Liver (tissue), 9 donors: ENCODE measurements around the gene RAMP2. TPM values are rescaled to one million over a fixed set of nuclear protein-coding genes. Genes with fewer than 3 reads are reported as not detected.
A peak's percentile ranks its signal among the peaks of the same experiment; 100 is the strongest.

Experiments used
- DNase-seq: peaks from one replicate; pipeline ENCODE4 v3.0.0-alpha.2; 2017; ENCODE audit warnings: low spot score
- H3K27ac ChIP-seq, 2 donors: one replicate each; pipeline ENCODE4 v1.7.0; 2013; ENCODE audit warnings: inconsistent platforms in 2 of 2, low read length in 2 of 2, control low read depth in 1 of 2, low read depth in 1 of 2, mild to moderate bottlenecking in 1 of 2
- H3K27me3 ChIP-seq, 4 donors: one replicate each; pipeline versions ENCODE4 v1.6.1 to v1.7.0; 2013; ENCODE audit warnings: low read length in 3 of 4, inconsistent platforms in 1 of 4, mild to moderate bottlenecking in 1 of 4, moderate library complexity in 1 of 4; ENCODE audit not compliant: control insufficient read depth in 4 of 4, insufficient read depth in 4 of 4
- H3K36me3 ChIP-seq, 4 donors: one replicate each; pipeline versions ENCODE4 v1.6.1 to v1.7.0; 2013; ENCODE audit warnings: low read length in 3 of 4, mild to moderate bottlenecking in 3 of 4, low read depth in 1 of 4, moderate library complexity in 1 of 4; ENCODE audit not compliant: control insufficient read depth in 4 of 4, insufficient read depth in 3 of 4
- H3K4me1 ChIP-seq, 4 donors: one replicate each; pipeline versions ENCODE4 v1.6.1 to v1.7.0; 2013; ENCODE audit warnings: low read length in 3 of 4, mild to moderate bottlenecking in 3 of 4, moderate library complexity in 1 of 4; ENCODE audit not compliant: control insufficient read depth in 4 of 4, insufficient read depth in 4 of 4
- H3K4me3 ChIP-seq, 3 donors: one replicate each; pipeline versions ENCODE4 v1.6.1 to v1.7.0; 2013; ENCODE audit warnings: low read length in 3 of 3, control low read depth in 1 of 3, low read depth in 1 of 3, mild to moderate bottlenecking in 1 of 3
- H3K9ac ChIP-seq, 2 donors: one replicate each; pipeline ENCODE4 v1.7.0; 2013; ENCODE audit warnings: low read length in 2 of 2, mild to moderate bottlenecking in 2 of 2, moderate library complexity in 2 of 2, control low read depth in 1 of 2, low read depth in 1 of 2
- H3K9me3 ChIP-seq, 4 donors: one replicate each; pipeline versions ENCODE4 v1.6.1 to v1.7.0; 2013; ENCODE audit warnings: low read length in 3 of 4; ENCODE audit not compliant: control insufficient read depth in 4 of 4
- CTCF ChIP-seq: fragments of 150-350 bp; IDR thresholded peaks from 2 replicates; pipeline ENCODE4 v1.5.1; 2017; ENCODE audit warnings: improper control_type of control experiment, low read depth, low read length; ENCODE audit not compliant: missing input control
- FOXA1 ChIP-seq: IDR thresholded peaks from 2 replicates; pipeline ENCODE4 v1.6.1; 2016; ENCODE audit warnings: antibody characterized with exemption
- GABPA ChIP-seq, 2 donors: IDR thresholded peaks in 1 of 2; conservative IDR thresholded peaks in 1 of 2; 2 replicates each; pipeline ENCODE4 v1.6.1; 2016; ENCODE audit warnings: antibody characterized with exemption in 2 of 2, mild to moderate bottlenecking in 1 of 2, moderate library complexity in 1 of 2
- HNF4A ChIP-seq, 2 donors: conservative IDR thresholded peaks; 2 replicates each; pipeline ENCODE4 v1.6.1; 2016; ENCODE audit warnings: antibody characterized with exemption in 2 of 2, mild to moderate bottlenecking in 2 of 2
- HNF4G ChIP-seq: IDR thresholded peaks from 2 replicates; pipeline ENCODE4 v1.6.1; 2016; ENCODE audit warnings: antibody characterized with exemption
- RAD21 ChIP-seq, 2 donors: IDR thresholded peaks; 2 replicates each; pipeline ENCODE4 v1.6.1; 2016; ENCODE audit warnings: antibody characterized with exemption in 2 of 2, mild to moderate bottlenecking in 2 of 2
- REST ChIP-seq: IDR thresholded peaks from 2 replicates; pipeline ENCODE4 v1.6.1; 2016; ENCODE audit warnings: antibody characterized with exemption, mild to moderate bottlenecking
- RXRA ChIP-seq, 2 donors: IDR thresholded peaks; 2 replicates each; pipeline ENCODE4 v1.6.1; 2017 to 2018; ENCODE audit warnings: antibody characterized with exemption in 2 of 2, mild to moderate bottlenecking in 1 of 2
- SP1 ChIP-seq: IDR thresholded peaks from 2 replicates; pipeline ENCODE4 v1.6.1; 2018; ENCODE audit warnings: antibody characterized with exemption, mild to moderate bottlenecking
- YY1 ChIP-seq: IDR thresholded peaks from 2 replicates; pipeline ENCODE4 v1.6.1; 2016; ENCODE audit warnings: antibody characterized with exemption, mild to moderate bottlenecking
- WGBS: extraction: QIAGEN DNeasy Blood & Tissue Kit; methylation state at CpG from one replicate; pipeline ENCODE4 v1.1.7; 2013; 5-methylcytosine and 5-hydroxymethylcytosine counted together
- polyA plus RNA-seq, 2 donors: library from polyadenylated mRNA; stranded (reverse) in 1 of 2; unstranded in 1 of 2; fragments of 200-250 nt in 1 of 2; fragments of >200 nt in 1 of 2; fragmentation: Nextera tagmentation in 1 of 2; extraction: Ambion mirVana in 1 of 2; gene quantifications; one replicate each; pipeline versions ENCODE4 v1.2.1 to v1.2.3, GENCODE V29; 2013 to 2015
- total RNA-seq, 2 donors: library from RNA; depleted of rRNA; stranded (reverse); fragments of >200 nt; gene quantifications; one replicate each; pipeline ENCODE4 v1.2.3, GENCODE V29; 2014
- donor health status: healthy.
- donor health status: healthy.
- donor health status: healthy.
- donor health status: healthy.
- donor health status: healthy.

RAMP2 gene
- total RNA-seq (1 to 10 TPM in 1 of 2 donors, under 1 TPM in 1; 0.92 to 2.9 TPM), polyA plus RNA-seq (10 to 100 TPM in 1 of 2 donors, 1 to 10 TPM in 1; 7.3 to 17.2 TPM)

- 7% methylated on average over 90 of the region's 92 CpGs for WGBS
- no peak for DNase-seq
- H3K9me3 ChIP-seq: no peaks in the 10 kb centered on the region
- TF ChIP-seq FOXA1 (no peak), HNF4G (no peak), RXRA (IDR thresholded peaks at IDR 0.05) (no peak), RAD21 (IDR thresholded peaks at IDR 0.05) (no peak), GABPA (IDR thresholded peaks at IDR 0.05 in 1 of 2, conservative IDR thresholded peaks at IDR 0.05 in 1 of 2) (no peak), YY1 (no peak), CTCF (peak; percentile 6), HNF4A (conservative IDR thresholded peaks at IDR 0.05) (no peak), REST (peak; percentile 61)
- H3K36me3 ChIP-seq: no peaks in the 10 kb centered on the region
- H3K4me3 ChIP-seq: peak within 1 kb of the TSS in 2 of 3 donors; percentile 10 to 60
- H3K9ac ChIP-seq: no peak within 1 kb of the TSS
- H3K27ac ChIP-seq: no peak within 1 kb of the TSS
- peaks cover 3 to 20% (median 8%) of the 10 kb centered on the region in 4 donors for H3K4me1 ChIP-seq
- peaks cover 0 to 2% (median 0%) of the 10 kb centered on the region in 4 donors for H3K27me3 ChIP-seq
Measured at GRCh38 chr17:42760652-42761581, at the start of gene RAMP2. RAMP2 (plus strand) TSS chr17:42761227; CDS start chr17:42761262, 35 bp downstream.

GRCh38 chr17:42720996-42721583 is 39.9 kb upstream of the RAMP2 start:
- no peak overlapping the region for H3K9ac ChIP-seq
- H3K4me1 ChIP-seq: no peaks in the 10 kb centered on the region
- no peaks in the 10 kb centered on the region for H3K9me3 ChIP-seq
- no peaks in the 10 kb centered on the region for H3K27me3 ChIP-seq
- no peak overlapping the region for H3K27ac ChIP-seq
- WGBS: 12% methylated on average over 2 of the region's 2 CpGs
- no peak for DNase-seq
- no peak overlapping the region for H3K4me3 ChIP-seq
- TF ChIP-seq GABPA (IDR thresholded peaks at IDR 0.05 in 1 of 2, conservative IDR thresholded peaks at IDR 0.05 in 1 of 2): peak in 1 of 2 donors; percentile 12
- TF ChIP-seq SP1: no peak
- peak; percentile 66 for TF ChIP-seq CTCF
- peak; percentile 88 to 91 for TF ChIP-seq RAD21 (IDR thresholded peaks at IDR 0.05)
- peaks cover 0 to 69% (median 47%) of the 10 kb centered on the region in 4 donors for H3K36me3 ChIP-seq
